Adrenal gland (tissue), 12 donors: ENCODE measurements around the gene ASMT. TPM values are rescaled to one million over a fixed set of nuclear protein-coding genes. Genes with fewer than 3 reads are reported as not detected.
"Not testable (repeated sequence)": the region's sequence is repeated elsewhere in the genome, so short reads cannot be mapped to it uniquely, and the experiment has no call there.

Source experiments
- DNase-seq, 7 donors: peaks; one replicate each; pipeline ENCODE4 v3.0.0-alpha.2; 2019 to 2020
- H3K27ac ChIP-seq, 5 donors: fragments of 200-600 bp; sonication (generic) in 4 of 5; 1 replicate in 3 of 5; 2 replicates in 2 of 5; pipeline versions ENCODE4 v1.5.1 to v1.8.0; 2016 to 2020; ENCODE audit warnings: mild to moderate bottlenecking in 1 of 5
- H3K27me3 ChIP-seq: fragments of 200-600 bp; 2 replicates; pipeline ENCODE4 v1.8.0; 2021
- H3K36me3 ChIP-seq, 2 donors: fragments of 200-600 bp; replicated peaks in 1 of 2; 1 replicate in 1 of 2; 2 replicates in 1 of 2; pipeline versions ENCODE4 v1.5.1 to v1.8.0; 2018 to 2022
- H3K4me1 ChIP-seq, 2 donors: fragments of 200-600 bp; replicated peaks in 1 of 2; 1 replicate in 1 of 2; 2 replicates in 1 of 2; pipeline versions ENCODE4 v1.5.1 to v1.8.0; 2018 to 2021
- H3K4me3 ChIP-seq, 4 donors: fragments of 200-600 bp; sonication (generic) in 3 of 4; one replicate each; pipeline ENCODE4 v1.5.1; 2016 to 2018
- H3K9me3 ChIP-seq, 3 donors: fragments of 200-600 bp; sonication (generic) in 1 of 3; replicated peaks in 1 of 3; 1 replicate in 2 of 3; 2 replicates in 1 of 3; pipeline versions ENCODE4 v1.5.1 to v1.8.0; 2016 to 2021
- POLR2A ChIP-seq, 2 donors: fragments of 450-650 bp; IDR thresholded peaks; one replicate each; pipeline ENCODE4 v1.6.1; 2017; ENCODE audit warnings: antibody characterized with exemption in 2 of 2, mild to moderate bottlenecking in 2 of 2, moderate library complexity in 1 of 2
- WGBS, 4 donors: extraction: QIAGEN DNeasy Blood & Tissue Kit in 2 of 4; methylation state at CpG; one replicate each; pipeline versions ENCODE4 v1.1.5 to v1.1.7; 2013 to 2017; 5-methylcytosine and 5-hydroxymethylcytosine counted together
- intact Hi-C, 2 donors: fragments of 100-400 bp; cut with DNase I; formaldehyde crosslinking; loops; one replicate each; pipeline versions ENCODE4 v1.14.1 to v1.15.0; 2022 to 2023
- polyA plus RNA-seq, 3 donors: library from polyadenylated mRNA; stranded (reverse); fragments of 200-250 nt in 2 of 3; fragments of 350-450 nt in 1 of 3; fragmentation: Illumina TruSeq in 1 of 3; extraction: RNeasy Lipid Tissue Mini Kit (QIAGEN cat#74804) in 1 of 3; gene quantifications; one replicate each; pipeline ENCODE4 v1.2.3, GENCODE V29; 2013 to 2014
- total RNA-seq, 9 donors: library from RNA; depleted of rRNA in 4 of 9; stranded (reverse); fragments of >200 nt in 4 of 9; fragments of 120-200 nt in 1 of 9; fragmentation: NEBNext Ultra II Directional in 1 of 9; extraction: Animal tissue kit (Norgen Biotek cat#: 25700) in 1 of 9; gene quantifications; one replicate each; pipeline versions ENCODE4 v1.1.0 to v1.2.4, GENCODE V29; 2013 to 2023
- TF ChIP-seq, protein P1 (sequence below), 6 experiments: fragments of 450-650 bp in 4 of 6; fragments of 200-600 bp in 2 of 6; sonication (generic) in 1 of 6; IDR thresholded peaks; 1 replicate in 5 of 6; 2 replicates in 1 of 6; pipeline versions ENCODE4 v1.5.1 to v1.8.0; 2016 to 2021; ENCODE audit warnings: antibody characterized with exemption in 6 of 6, mild to moderate bottlenecking in 2 of 6, moderate library complexity in 1 of 6
- donor health status: healthy with polysubstance abuse.
- donor health status: Bipolar disorder and iron deficiency.
- donor health status: DM: yes; HTN: yes; CAD: no.
- donor health status: DM: no; HTN: no; CAD: no.
- donor health status: DM: no; HTN: no; CAD: no.
- donor health status: DM: yes; HTN: yes; CAD: no.

ASMT gene
- total and polyA plus RNA-seq, 12 donors: 0.18 to 6.7 (median 0.74) TPM; not detected in 5

DNA sequence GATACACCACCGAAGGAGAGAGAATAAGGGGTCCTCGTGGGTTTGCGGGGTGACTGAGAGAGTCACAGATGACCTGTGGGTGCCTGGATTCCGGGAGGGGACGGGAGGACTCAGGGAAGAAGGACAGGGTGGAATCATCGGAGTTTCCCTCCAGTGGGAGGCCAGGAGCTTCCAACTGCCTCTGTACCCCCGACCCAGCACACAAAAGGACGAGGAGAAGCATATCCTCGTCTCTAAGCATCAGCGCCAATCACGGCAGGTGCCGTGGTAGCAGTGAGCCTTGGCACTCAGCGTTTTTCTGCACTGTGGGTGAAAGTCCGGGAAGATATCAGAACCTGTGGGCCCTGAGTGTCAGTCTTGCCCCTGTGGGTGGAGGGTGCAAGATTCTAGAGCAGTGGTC, 62.0 kb downstream of the ASMT start:
- Histone ChIP-seq H3K4me1 (no peaks in the 10 kb centered on the region), H3K27me3 (no peaks in the 10 kb centered on the region)
- 76 to 89% (median 85%) methylated on average over 8 to 14 of the region's 14 CpGs for whole genome bisulfite sequencing, 4 donors

DNA sequence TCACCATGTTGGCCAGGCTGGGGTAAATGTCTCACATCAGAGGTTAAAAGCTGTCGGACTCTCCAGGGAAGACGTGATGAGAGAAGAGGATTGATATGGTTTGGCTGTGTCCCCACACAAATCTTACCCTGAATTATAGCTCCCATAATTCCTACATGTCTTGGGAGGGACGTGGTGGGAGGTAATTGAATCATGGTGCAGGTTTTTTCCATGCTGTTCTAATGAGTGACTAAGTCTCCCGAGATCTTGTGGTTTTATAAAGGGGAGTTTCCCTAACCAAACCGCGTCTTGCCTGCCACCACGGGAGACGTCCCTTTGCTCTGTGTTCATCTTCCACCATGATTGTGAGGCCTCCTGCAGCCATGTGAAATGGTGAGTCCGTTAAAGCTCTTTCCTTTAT, 64.4 kb downstream of the ASMT start:
- Histone ChIP-seq H3K9me3 (no peaks in the 10 kb centered on the region), H3K27ac (no peak overlapping the region), H3K4me3 (no peak overlapping the region), H3K27me3 (no peaks in the 10 kb centered on the region), H3K4me1 (no peaks in the 10 kb centered on the region), H3K36me3 (no peaks in the 10 kb centered on the region)
- TF ChIP-seq, protein P1, sequence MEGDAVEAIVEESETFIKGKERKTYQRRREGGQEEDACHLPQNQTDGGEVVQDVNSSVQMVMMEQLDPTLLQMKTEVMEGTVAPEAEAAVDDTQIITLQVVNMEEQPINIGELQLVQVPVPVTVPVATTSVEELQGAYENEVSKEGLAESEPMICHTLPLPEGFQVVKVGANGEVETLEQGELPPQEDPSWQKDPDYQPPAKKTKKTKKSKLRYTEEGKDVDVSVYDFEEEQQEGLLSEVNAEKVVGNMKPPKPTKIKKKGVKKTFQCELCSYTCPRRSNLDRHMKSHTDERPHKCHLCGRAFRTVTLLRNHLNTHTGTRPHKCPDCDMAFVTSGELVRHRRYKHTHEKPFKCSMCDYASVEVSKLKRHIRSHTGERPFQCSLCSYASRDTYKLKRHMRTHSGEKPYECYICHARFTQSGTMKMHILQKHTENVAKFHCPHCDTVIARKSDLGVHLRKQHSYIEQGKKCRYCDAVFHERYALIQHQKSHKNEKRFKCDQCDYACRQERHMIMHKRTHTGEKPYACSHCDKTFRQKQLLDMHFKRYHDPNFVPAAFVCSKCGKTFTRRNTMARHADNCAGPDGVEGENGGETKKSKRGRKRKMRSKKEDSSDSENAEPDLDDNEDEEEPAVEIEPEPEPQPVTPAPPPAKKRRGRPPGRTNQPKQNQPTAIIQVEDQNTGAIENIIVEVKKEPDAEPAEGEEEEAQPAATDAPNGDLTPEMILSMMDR (IDR thresholded peaks at IDR 0.05): no peak
- no peak for TF ChIP-seq POLR2A (IDR thresholded peaks at IDR 0.05)
- intact Hi-C loops: no loop called here
- WGBS, 4 donors: 50 to 64% (median 57%) methylated on average over 9 of the region's 9 CpGs
- DNase-seq: peak in 1 of 7 donors; percentile 9

More for the DNA sequence above, 62.0 kb downstream of the ASMT start:
- TF ChIP-seq, protein P1 (IDR thresholded peaks at IDR 0.05): no peak
- TF ChIP-seq POLR2A (IDR thresholded peaks at IDR 0.05): no peak
- DNase-seq: peak in 1 of 7 donors; percentile 28
- no peaks in the 10 kb centered on the region for H3K9me3 ChIP-seq
- no peak overlapping the region for H3K27ac ChIP-seq
- intact Hi-C loops: no loop called here
- no peak overlapping the region for H3K4me3 ChIP-seq
- no peaks in the 10 kb centered on the region for H3K36me3 ChIP-seq

DNA sequence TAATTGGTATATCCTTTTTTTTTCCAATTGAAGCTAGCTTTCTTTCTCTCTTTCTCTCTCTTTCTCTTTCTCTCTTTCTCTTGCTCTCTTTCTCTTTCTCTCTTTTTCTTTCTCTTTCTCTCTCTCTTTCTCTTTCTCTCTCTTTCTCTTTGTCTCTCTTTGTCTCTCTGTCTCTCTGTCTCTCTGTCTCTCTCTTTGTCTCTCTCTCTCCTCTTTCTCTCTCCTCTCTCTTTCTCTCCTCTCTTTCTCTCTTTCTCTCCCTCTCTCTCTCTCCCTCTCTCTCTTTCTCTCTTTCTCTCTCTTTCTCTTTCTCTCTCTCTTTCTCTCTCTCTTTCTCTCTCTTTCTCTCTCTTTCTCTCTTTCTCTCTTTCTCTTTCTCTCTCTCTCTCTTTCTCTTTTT, 66.6 kb downstream of the ASMT start:
- no peak for TF ChIP-seq POLR2A (IDR thresholded peaks at IDR 0.05)
- TF ChIP-seq, protein P1 (IDR thresholded peaks at IDR 0.05): no peak
- no peaks in the 10 kb centered on the region for H3K27me3 ChIP-seq
- no peak for DNase-seq
- no peaks in the 10 kb centered on the region for H3K9me3 ChIP-seq
- no peaks in the 10 kb centered on the region for H3K4me1 ChIP-seq
- H3K36me3 ChIP-seq: no peaks in the 10 kb centered on the region
- no peak overlapping the region for H3K4me3 ChIP-seq
- no peak overlapping the region for H3K27ac ChIP-seq
- intact Hi-C loops: no loop called here

DNA sequence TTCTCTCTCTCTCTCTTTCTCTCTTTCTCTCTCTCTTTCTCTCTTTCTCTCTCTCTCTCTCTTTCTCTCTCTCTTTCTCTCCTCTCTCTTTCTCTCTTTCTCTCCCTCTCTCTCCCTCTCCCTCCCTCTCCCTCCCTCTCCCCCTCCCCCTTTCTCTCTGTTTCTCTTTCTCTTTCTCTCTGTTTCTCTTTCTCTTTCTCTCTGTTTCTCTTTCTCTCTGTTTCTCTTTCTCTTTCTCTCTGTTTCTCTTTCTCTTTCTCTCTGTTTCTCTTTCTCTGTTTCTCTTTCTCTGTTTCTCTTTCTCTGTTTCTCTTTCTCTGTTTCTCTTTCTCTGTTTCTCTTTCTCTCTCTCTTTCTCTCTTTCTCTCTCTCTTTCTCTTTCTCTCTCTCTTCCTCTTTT, 67.0 kb downstream of the ASMT start:
- H3K4me1 ChIP-seq, DNase-seq, intact Hi-C loops: not testable (repeated sequence)

DNA sequence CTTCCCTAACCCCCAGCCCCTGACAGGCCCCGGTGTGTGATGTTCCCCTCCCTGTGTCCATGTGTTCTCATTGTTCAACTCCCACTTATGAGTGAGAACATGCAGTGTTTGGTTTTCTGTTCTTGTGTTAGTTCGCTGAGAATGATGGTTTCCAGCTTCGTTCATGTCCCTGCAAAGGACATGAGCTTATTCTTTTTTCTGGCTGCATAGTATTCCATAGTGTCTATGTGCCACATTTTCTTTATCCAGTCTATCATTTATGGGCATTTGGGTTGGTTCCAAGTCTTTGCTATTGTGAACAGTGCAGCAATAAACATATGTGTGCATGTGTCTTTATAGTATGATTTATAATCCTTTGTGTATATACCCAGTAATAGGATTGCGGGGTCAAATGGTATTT, 67.6 kb downstream of the ASMT start:
- intact Hi-C loops, DNase-seq, H3K4me1 ChIP-seq, H3K27me3 ChIP-seq, H3K9me3 ChIP-seq, H3K27ac ChIP-seq, H3K4me3 ChIP-seq, H3K36me3 ChIP-seq: not testable (repeated sequence)
- WGBS, 4 donors: 87 to 95% (median 90%) methylated on average over 4 of the region's 4 CpGs

More for the DNA sequence above, 67.0 kb downstream of the ASMT start:
- not testable (repeated sequence) for H3K4me3 ChIP-seq, H3K27me3 ChIP-seq, H3K36me3 ChIP-seq, H3K9me3 ChIP-seq, H3K27ac ChIP-seq

DNA sequence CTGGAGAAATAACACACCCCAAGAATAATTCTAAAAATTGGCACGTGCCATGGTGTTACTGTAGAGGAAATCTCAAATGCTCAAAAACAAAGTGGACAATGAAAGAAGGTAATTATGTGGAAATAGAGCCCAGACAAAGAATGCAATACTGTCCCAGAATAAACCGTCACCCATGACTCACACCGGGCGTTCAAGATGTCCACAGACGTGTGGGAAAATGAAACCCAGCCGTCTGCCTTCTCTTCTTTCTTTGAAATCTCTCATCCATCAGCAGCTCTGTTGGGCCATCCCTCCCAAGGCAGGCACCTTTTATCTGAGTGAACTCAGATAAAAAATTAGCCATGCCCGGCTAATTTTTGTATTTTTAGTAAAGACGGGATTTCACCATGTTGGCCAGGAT, 70.0 kb downstream of the ASMT start:
- DNase-seq, H3K4me3 ChIP-seq, H3K27ac ChIP-seq, H3K36me3 ChIP-seq, H3K4me1 ChIP-seq, H3K9me3 ChIP-seq, intact Hi-C loops, H3K27me3 ChIP-seq: not testable (repeated sequence)
- WGBS, 4 donors: 67 to 79% (median 74%) methylated on average over 3 to 8 of the region's 8 CpGs

DNA sequence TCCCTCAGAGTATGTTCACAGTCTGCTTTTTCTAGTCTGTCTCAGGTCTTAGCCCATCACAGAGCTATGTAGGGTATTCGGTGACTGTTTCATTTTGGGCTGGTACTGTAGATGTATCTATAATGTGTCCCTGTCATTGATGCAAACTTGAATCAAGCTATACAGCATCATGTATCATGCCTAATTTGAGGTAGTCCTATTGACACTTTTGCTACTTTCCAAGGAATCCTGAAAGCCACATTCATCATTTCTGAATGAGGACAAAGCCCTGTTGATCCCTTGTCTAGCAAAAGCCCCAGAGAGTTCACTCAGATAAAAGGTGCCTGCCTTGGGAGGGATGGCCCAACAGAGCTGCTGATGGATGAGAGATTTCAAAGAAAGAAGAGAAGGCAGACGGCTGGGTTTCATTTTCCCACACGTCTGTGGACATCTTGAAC, 70.6 kb downstream of the ASMT start:
- H3K27ac ChIP-seq, H3K27me3 ChIP-seq, DNase-seq, H3K4me1 ChIP-seq, H3K36me3 ChIP-seq, intact Hi-C loops, H3K9me3 ChIP-seq, H3K4me3 ChIP-seq: not testable (repeated sequence)
- 47 to 95% (median 68%) methylated on average over 1 to 3 of the region's 3 CpGs for WGBS, 4 donors
